HG02798 (cell line): Measurements from ENCODE around the gene CYTH1.
A peak's percentile ranks its signal among the peaks of the same experiment; 100 is the strongest.

Experiments used
- ATAC-seq: cut with Tn5 transposase; IDR thresholded peaks from one replicate; pipeline ENCODE4 v1.9.1; 2021; ENCODE audit warnings: mild to moderate bottlenecking; ENCODE audit not compliant: unreplicated experiment, poor library complexity

CYTH1 gene

GRCh38 chr17:78738278-78738677, 43.8 kb downstream of the CYTH1 start:
- no peak for ATAC-seq

GRCh38 chr17:78737332-78737731, 44.7 kb downstream of the CYTH1 start:
- no peak for ATAC-seq

GRCh38 chr17:78736526-78737079, 45.5 kb downstream of the CYTH1 start:
- ATAC-seq, result peak; percentile 69

GRCh38 chr17:78735832-78736525, 46.1 kb downstream of the CYTH1 start:
- peak; percentile 4 for ATAC-seq

GRCh38 chr17:78734793-78735641, 47.1 kb downstream of the CYTH1 start:
- no peak for ATAC-seq

GRCh38 chr17:78732354-78732753, 49.7 kb downstream of the CYTH1 start:
- ATAC-seq, result no peak

GRCh38 chr17:78731904-78732303, 50.2 kb downstream of the CYTH1 start:
- no peak for ATAC-seq

GRCh38 chr17:78729641-78730040, 52.4 kb downstream of the CYTH1 start:
- no peak for ATAC-seq

GRCh38 chr17:78728495-78728894, 53.6 kb downstream of the CYTH1 start:
- ATAC-seq, result no peak

- no peak for ATAC-seq
These were observed 54.4 kb downstream of the CYTH1 start for GRCh38 chr17:78727476-78728229.

- no peak for ATAC-seq
These were observed 55.0 kb downstream of the CYTH1 start for GRCh38 chr17:78727057-78727456.

- no peak for ATAC-seq
These were observed 55.6 kb downstream of the CYTH1 start for GRCh38 chr17:78726513-78726912.

- ATAC-seq, result peak; percentile 49
These were observed 56.5 kb downstream of the CYTH1 start for GRCh38 chr17:78725448-78726021.

- no peak for ATAC-seq
These were observed 57.1 kb downstream of the CYTH1 start for GRCh38 chr17:78724999-78725398.

- ATAC-seq, result no peak
These were observed 57.5 kb downstream of the CYTH1 start for GRCh38 chr17:78724544-78724943.

- ATAC-seq, result no peak
These were observed 58.1 kb downstream of the CYTH1 start for GRCh38 chr17:78723957-78724356.

- ATAC-seq, result no peak
These were observed 58.9 kb downstream of the CYTH1 start for GRCh38 chr17:78723001-78723796.

GRCh38 chr17:78722246-78722761, 59.8 kb downstream of the CYTH1 start:
- peak; percentile 48 for ATAC-seq

GRCh38 chr17:78719630-78720298, 62.3 kb downstream of the CYTH1 start:
- no peak for ATAC-seq
